Lung (tissue), 12 donors: ENCODE data around the gene NRCAM. TPM values are rescaled to one million over a fixed set of nuclear protein-coding genes. Genes with fewer than 3 reads are reported as not detected.
A peak's percentile ranks its signal among the peaks of the same experiment; 100 is the strongest.

Source experiments
- ATAC-seq: fragments of 200-7000 bp; cut with Tn5 transposase; one replicate; pipeline ENCODE4 v1.9.1; 2020; ENCODE audit warnings: moderate number of reproducible peaks; ENCODE audit not compliant: insufficient read depth, low FRiP score
- DNase-seq, 3 donors: peaks; one replicate each; pipeline ENCODE4 v3.0.0-alpha.2; 2013 to 2017
- H3K27ac ChIP-seq, 2 donors: one replicate each; pipeline ENCODE4 v1.5.1; 2013; ENCODE audit warnings: mild to moderate bottlenecking in 2 of 2, moderate library complexity in 2 of 2, control low read depth in 1 of 2, inconsistent platforms in 1 of 2, low read depth in 1 of 2, low read length in 1 of 2
- H3K27me3 ChIP-seq, 3 donors: one replicate each; pipeline ENCODE4 v1.5.1; 2013; ENCODE audit warnings: low read length in 2 of 3; ENCODE audit not compliant: control insufficient read depth in 3 of 3, insufficient read depth in 3 of 3
- H3K36me3 ChIP-seq, 4 donors: one replicate each; pipeline ENCODE4 v1.5.1; 2013; ENCODE audit warnings: low read length in 4 of 4, mild to moderate bottlenecking in 1 of 4, moderate library complexity in 1 of 4; ENCODE audit not compliant: control insufficient read depth in 4 of 4, insufficient read depth in 4 of 4
- H3K4me1 ChIP-seq, 5 donors: one replicate each; pipeline ENCODE4 v1.5.1; 2013; ENCODE audit warnings: low read length in 5 of 5, mild to moderate bottlenecking in 2 of 5, moderate library complexity in 1 of 5; ENCODE audit not compliant: control insufficient read depth in 5 of 5, insufficient read depth in 5 of 5
- H3K4me3 ChIP-seq: one replicate; pipeline ENCODE4 v1.5.1; 2013; ENCODE audit warnings: mild to moderate bottlenecking, control low read depth, moderate library complexity
- H3K9ac ChIP-seq, 2 donors: one replicate each; pipeline ENCODE4 v1.5.1; 2013; ENCODE audit warnings: low read length in 2 of 2, control low read depth in 1 of 2; ENCODE audit not compliant: insufficient read depth in 1 of 2
- H3K9me3 ChIP-seq, 4 donors: one replicate each; pipeline ENCODE4 v1.5.1; 2013; ENCODE audit warnings: low read length in 3 of 4, mild to moderate bottlenecking in 1 of 4, moderate library complexity in 1 of 4; ENCODE audit not compliant: control insufficient read depth in 4 of 4, insufficient read depth in 3 of 4
- WGBS, 2 donors: extraction: QIAGEN DNeasy Blood & Tissue Kit; methylation state at CpG; one replicate each; pipeline ENCODE4 v1.1.7; 2013; 5-methylcytosine and 5-hydroxymethylcytosine counted together
- polyA plus RNA-seq, 2 donors: library from polyadenylated mRNA; stranded (reverse); fragments of 200-250 nt; gene quantifications; one replicate each; pipeline ENCODE4 v1.2.1, GENCODE V29; 2013
- total RNA-seq, 2 donors: library from RNA; depleted of rRNA in 1 of 2; stranded (reverse); fragments of >200 nt in 1 of 2; gene quantifications; one replicate each; pipeline ENCODE4 v1.2.1, GENCODE V29; 2014 to 2021
- TF ChIP-seq, protein P1 (sequence below): IDR thresholded peaks from 2 replicates; pipeline ENCODE4 v1.5.1; 2012; ENCODE audit warnings: mild to moderate bottlenecking; ENCODE audit errors: control extremely low read depth, extremely low read depth
- donor health status: control.
- donor health status: control.
- donor health status: Bipolar disorder and iron deficiency.
- donor health status: healthy.
- donor health status: DM: yes; HTN: yes; CAD: no.

Gene NRCAM
- total and polyA plus RNA-seq, 4 donors = 2.5 to 32.4 (median 11.0) TPM

DNA sequence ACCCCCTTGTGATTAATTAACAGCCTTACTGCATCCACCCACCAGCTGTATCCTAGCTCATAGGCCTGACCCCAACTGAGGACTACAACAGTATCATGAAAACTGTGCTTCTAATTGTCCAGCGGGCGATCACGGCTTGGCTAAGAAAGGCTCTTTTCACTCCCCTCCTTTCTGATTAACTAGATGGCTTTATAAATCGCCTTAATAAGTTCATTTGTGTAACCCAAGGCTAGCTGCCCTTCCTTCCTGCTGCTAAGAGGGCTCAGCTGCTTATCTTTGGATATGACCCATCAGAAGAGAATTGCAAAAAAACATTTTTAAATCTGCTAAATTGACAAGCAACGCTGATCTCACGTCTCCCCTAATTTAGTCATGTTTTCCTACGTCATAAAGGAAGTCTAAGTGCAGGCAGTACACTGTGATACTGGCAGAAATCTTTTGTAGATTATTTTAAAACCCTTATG, 163.1 kb downstream of the NRCAM start:
- no peak for ATAC-seq
- Histone ChIP-seq H3K9ac (no peak overlapping the region), H3K27ac (no peak overlapping the region), H3K4me1 (peaks cover 0 to 37% (median 3%) of the 10 kb centered on the region in 5 donors), H3K36me3 (no peaks in the 10 kb centered on the region), H3K4me3 (no peak overlapping the region), H3K27me3 (no peaks in the 10 kb centered on the region), H3K9me3 (no peaks in the 10 kb centered on the region)
- DNase-seq = no peak
- WGBS, 2 donors = 68 to 79% methylated on average over 7 of the region's 7 CpGs
- TF ChIP-seq, protein P1, sequence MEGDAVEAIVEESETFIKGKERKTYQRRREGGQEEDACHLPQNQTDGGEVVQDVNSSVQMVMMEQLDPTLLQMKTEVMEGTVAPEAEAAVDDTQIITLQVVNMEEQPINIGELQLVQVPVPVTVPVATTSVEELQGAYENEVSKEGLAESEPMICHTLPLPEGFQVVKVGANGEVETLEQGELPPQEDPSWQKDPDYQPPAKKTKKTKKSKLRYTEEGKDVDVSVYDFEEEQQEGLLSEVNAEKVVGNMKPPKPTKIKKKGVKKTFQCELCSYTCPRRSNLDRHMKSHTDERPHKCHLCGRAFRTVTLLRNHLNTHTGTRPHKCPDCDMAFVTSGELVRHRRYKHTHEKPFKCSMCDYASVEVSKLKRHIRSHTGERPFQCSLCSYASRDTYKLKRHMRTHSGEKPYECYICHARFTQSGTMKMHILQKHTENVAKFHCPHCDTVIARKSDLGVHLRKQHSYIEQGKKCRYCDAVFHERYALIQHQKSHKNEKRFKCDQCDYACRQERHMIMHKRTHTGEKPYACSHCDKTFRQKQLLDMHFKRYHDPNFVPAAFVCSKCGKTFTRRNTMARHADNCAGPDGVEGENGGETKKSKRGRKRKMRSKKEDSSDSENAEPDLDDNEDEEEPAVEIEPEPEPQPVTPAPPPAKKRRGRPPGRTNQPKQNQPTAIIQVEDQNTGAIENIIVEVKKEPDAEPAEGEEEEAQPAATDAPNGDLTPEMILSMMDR = no peak

- peak in 1 of 3 donors; percentile 11 for DNase-seq
- H3K36me3 ChIP-seq = no peaks in the 10 kb centered on the region
- no peak overlapping the region for H3K9ac ChIP-seq
- H3K4me3 ChIP-seq = no peak overlapping the region
- H3K4me1 ChIP-seq = peaks cover 0 to 37% (median 3%) of the 10 kb centered on the region in 5 donors
- H3K27ac ChIP-seq = no peak overlapping the region
- ATAC-seq = no peak
- TF ChIP-seq, protein P1 = no peak
- H3K27me3 ChIP-seq = no peaks in the 10 kb centered on the region
- H3K9me3 ChIP-seq = no peaks in the 10 kb centered on the region
- WGBS, 2 donors = 78 to 79% methylated on average over 3 of the region's 3 CpGs
Measured at GRCh38 chr7:108292541-108292940, 163.7 kb downstream of the NRCAM start.

- DNase-seq (peak in 1 of 3 donors; percentile 50), ATAC-seq (no peak)
- H3K9me3 ChIP-seq = no peaks in the 10 kb centered on the region
- no peak overlapping the region for H3K9ac ChIP-seq
- H3K27me3 ChIP-seq = no peaks in the 10 kb centered on the region
- H3K27ac ChIP-seq = no peak overlapping the region
- H3K4me1 ChIP-seq = peaks cover 0 to 37% (median 3%) of the 10 kb centered on the region in 5 donors
- no peaks in the 10 kb centered on the region for H3K36me3 ChIP-seq
- TF ChIP-seq, protein P1 = no peak
- H3K4me3 ChIP-seq = no peak overlapping the region
- WGBS, 2 donors = 80 to 83% methylated on average over 5 of the region's 5 CpGs
Measured at GRCh38 chr7:108291791-108292440, 164.3 kb downstream of the NRCAM start.

DNA sequence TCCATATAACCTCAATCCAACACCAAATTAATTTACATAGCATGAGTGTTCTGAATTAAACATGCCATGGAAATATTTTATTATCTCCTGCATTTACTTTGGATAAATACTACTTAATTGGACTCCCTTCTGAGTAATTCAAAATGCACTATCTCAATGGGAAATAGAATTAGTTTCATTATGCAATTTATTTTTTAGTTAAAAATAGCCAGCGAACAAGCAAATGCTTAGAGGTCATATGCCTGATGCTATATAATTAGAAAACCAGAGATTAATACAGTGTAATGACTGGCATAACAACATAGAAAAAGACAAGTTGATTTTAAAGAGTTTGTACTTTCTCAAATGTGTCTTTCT, 165.1 kb downstream of the NRCAM start:
- TF ChIP-seq, protein P1 = no peak
- Histone ChIP-seq H3K9ac (peak overlapping the region in 1 of 2 donors; percentile 11), H3K27me3 (no peaks in the 10 kb centered on the region), H3K4me1 (peaks cover 0 to 37% (median 3%) of the 10 kb centered on the region in 5 donors), H3K27ac (no peak overlapping the region), H3K36me3 (no peaks in the 10 kb centered on the region), H3K4me3 (no peak overlapping the region), H3K9me3 (no peaks in the 10 kb centered on the region)
- no peak for DNase-seq
- ATAC-seq = no peak
- 82 to 86% methylated on average over 1 of the region's 1 CpG for WGBS, 2 donors
